ENCODE results near the gene BMPR1A. TPM values are rescaled to one million over a fixed set of nuclear protein-coding genes. Genes with fewer than 3 reads are reported as not detected.
A peak's percentile ranks its signal among the peaks of the same experiment; 100 is the strongest.

The BMPR1A gene
- total RNA-seq, 1 experiment from 2014 or later, result 94.3 TPM

DNA sequence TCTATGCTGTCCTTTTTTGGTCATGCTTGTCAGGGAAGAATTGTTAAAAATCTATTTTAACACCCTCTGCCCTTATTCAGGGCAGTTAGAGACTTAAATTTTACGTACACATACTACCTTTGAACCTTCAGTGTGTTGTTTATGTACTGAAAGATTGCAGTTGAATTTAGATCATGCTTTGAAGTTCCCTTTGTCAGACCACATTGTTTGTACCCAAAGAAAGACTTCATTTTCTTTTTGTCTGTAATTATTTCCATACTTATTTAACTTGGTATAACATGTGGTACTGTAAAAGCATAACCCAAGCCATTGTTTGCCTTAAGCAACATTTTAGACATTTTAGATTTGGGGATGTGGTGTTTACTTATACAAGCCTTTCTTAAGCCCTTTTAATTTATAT, 104.9 kb downstream of the BMPR1A start:
- TF ChIP-seq, protein P1, sequence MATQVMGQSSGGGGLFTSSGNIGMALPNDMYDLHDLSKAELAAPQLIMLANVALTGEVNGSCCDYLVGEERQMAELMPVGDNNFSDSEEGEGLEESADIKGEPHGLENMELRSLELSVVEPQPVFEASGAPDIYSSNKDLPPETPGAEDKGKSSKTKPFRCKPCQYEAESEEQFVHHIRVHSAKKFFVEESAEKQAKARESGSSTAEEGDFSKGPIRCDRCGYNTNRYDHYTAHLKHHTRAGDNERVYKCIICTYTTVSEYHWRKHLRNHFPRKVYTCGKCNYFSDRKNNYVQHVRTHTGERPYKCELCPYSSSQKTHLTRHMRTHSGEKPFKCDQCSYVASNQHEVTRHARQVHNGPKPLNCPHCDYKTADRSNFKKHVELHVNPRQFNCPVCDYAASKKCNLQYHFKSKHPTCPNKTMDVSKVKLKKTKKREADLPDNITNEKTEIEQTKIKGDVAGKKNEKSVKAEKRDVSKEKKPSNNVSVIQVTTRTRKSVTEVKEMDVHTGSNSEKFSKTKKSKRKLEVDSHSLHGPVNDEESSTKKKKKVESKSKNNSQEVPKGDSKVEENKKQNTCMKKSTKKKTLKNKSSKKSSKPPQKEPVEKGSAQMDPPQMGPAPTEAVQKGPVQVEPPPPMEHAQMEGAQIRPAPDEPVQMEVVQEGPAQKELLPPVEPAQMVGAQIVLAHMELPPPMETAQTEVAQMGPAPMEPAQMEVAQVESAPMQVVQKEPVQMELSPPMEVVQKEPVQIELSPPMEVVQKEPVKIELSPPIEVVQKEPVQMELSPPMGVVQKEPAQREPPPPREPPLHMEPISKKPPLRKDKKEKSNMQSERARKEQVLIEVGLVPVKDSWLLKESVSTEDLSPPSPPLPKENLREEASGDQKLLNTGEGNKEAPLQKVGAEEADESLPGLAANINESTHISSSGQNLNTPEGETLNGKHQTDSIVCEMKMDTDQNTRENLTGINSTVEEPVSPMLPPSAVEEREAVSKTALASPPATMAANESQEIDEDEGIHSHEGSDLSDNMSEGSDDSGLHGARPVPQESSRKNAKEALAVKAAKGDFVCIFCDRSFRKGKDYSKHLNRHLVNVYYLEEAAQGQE (IDR thresholded peaks at IDR 0.05; ENCODE audit: insufficient read depth in 1 of 2, low read depth in 2 of 2, low read length in 1 of 2), result no peak
- no peak for TF ChIP-seq CTCF (IDR thresholded peaks at IDR 0.05)
- TF ChIP-seq SIN3A (IDR thresholded peaks at IDR 0.05; ENCODE audit: borderline replicate concordance, insufficient read depth, low read depth, low read length), result no peak
- TF ChIP-seq TCF7L2 (IDR thresholded peaks at IDR 0.05; ENCODE audit: low read depth, low read length), result no peak
- TF ChIP-seq POLR2AphosphoS5 (IDR thresholded peaks at IDR 0.05; ENCODE audit: low read depth, low read length), result no peak
- no peak overlapping the region for H3K27ac ChIP-seq (ENCODE audit: low read length)
- intact Hi-C loops (cut with micrococcal nuclease; ENCODE audit: unreplicated experiment) (no loop called here), in situ Hi-C loops (cut with HindIII; ENCODE audit: low pct_unique_long_range_greater_than_20kb, low sequenced_read_pairs) (no loop called here)
- BruUV-seq (replicated peaks), result no TSS peak
- no peak overlapping the region for H3K4me3 ChIP-seq (ENCODE audit: low read depth in 2 of 2, low read length in 2 of 2)
- ChIA-PET POLR2A (no interaction called here), CTCF (no interaction called here)
- H3K27me3 ChIP-seq (ENCODE audit: control insufficient read depth, insufficient read depth, low read length), result no peaks in the 10 kb centered on the region
- ATAC-seq (no peak), DNase-seq (ENCODE audit: low read depth, low spot score) (no peak)
- no peaks in the 10 kb centered on the region for H3K4me1 ChIP-seq (ENCODE audit: control insufficient read depth, insufficient read depth, low read length)
- no peaks in the 10 kb centered on the region for H3K9me3 ChIP-seq (ENCODE audit: control insufficient read depth, insufficient read depth, low read depth, low read length)
- no peaks in the 10 kb centered on the region for H3K36me3 ChIP-seq (ENCODE audit: control insufficient read depth, insufficient read depth, low read length)

DNA sequence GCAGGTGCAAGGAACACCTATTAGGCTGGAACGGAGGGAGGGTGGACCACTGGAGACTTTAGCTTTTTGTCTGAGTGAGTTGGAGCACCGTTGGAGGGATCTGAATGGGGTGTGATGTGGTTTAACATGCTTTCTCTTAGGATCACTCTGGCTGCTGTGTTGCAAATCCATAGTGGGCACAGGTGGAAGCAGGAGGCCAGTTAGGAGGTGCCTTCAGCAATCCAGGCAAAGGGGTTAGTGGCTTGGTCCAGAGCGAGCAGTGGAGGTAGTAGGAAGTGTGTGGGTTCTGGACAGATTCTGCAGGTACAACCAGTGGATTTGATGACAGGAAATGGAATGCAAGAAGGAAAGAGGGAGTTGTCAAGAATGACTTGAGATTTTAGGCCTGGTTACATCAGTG, 106.0 kb downstream of the BMPR1A start:
- CTCF ChIA-PET, result no interaction called here
- DNase-seq (ENCODE audit: low read depth, low spot score) (no peak), ATAC-seq (peak; percentile 42; the same call in 1 of the 2 replicates)
- H3K4me1 ChIP-seq (ENCODE audit: control insufficient read depth, insufficient read depth, low read length), result no peaks in the 10 kb centered on the region
- POLR2A ChIA-PET, result no interaction called here
- no peaks in the 10 kb centered on the region for H3K27me3 ChIP-seq (ENCODE audit: control insufficient read depth, insufficient read depth, low read length)
- no peak overlapping the region for H3K27ac ChIP-seq (ENCODE audit: low read length)
- TF ChIP-seq, protein P1 (IDR thresholded peaks at IDR 0.05; ENCODE audit: insufficient read depth in 1 of 2, low read depth in 2 of 2, low read length in 1 of 2), result no peak
- TF ChIP-seq TCF7L2 (IDR thresholded peaks at IDR 0.05; ENCODE audit: low read depth, low read length), result no peak
- BruUV-seq (replicated peaks), result no TSS peak
- no peak overlapping the region for H3K4me3 ChIP-seq (ENCODE audit: low read depth in 2 of 2, low read length in 2 of 2)
- in situ Hi-C loops (cut with HindIII; ENCODE audit: low pct_unique_long_range_greater_than_20kb, low sequenced_read_pairs), result no loop called here
- no peaks in the 10 kb centered on the region for H3K9me3 ChIP-seq (ENCODE audit: control insufficient read depth, insufficient read depth, low read depth, low read length)
- no peaks in the 10 kb centered on the region for H3K36me3 ChIP-seq (ENCODE audit: control insufficient read depth, insufficient read depth, low read length)
- intact Hi-C loops (cut with micrococcal nuclease; ENCODE audit: unreplicated experiment), result no loop called here

Data from Panc1 (cell line).